CD4-positive, alpha-beta T cell (primary cell): ENCODE measurements around the gene LAMTOR4. TPM values are rescaled to one million over a fixed set of nuclear protein-coding genes. Genes with fewer than 3 reads are reported as not detected.

Experiments
- ATAC-seq: fragments of 200-7000 bp; cut with Tn5 transposase; one replicate; pipeline ENCODE4 v1.10.0; 2022; ENCODE audit warnings: mild to moderate bottlenecking; ENCODE audit not compliant: poor library complexity
- CTCF ChIA-PET: fragments of 350-600 bp; sonication (Branson Sonifier 250); formaldehyde crosslinking; loops from one replicate; lab custom pipeline; 2021; ENCODE audit warnings: antibody characterized with exemption, inconsistent platforms; lab: Charles Lee
- POLR2A ChIA-PET: fragments of 350-600 bp; sonication (Branson Sonifier 250); formaldehyde crosslinking; loops from one replicate; lab custom pipeline; 2021; ENCODE audit warnings: antibody characterized with exemption, inconsistent platforms; lab: Charles Lee
- DNase-seq, 14 experiments: peaks; one replicate each; pipeline ENCODE4 v3.0.0-alpha.2; 2013 to 2020; ENCODE audit warnings: mixed read lengths in 2 of 14
- H3K27ac ChIP-seq, 2 donors: one replicate each; pipeline versions ENCODE4 v1.5.1 to v1.7.0; 2013; ENCODE audit warnings: low read length in 2 of 2, low read depth in 1 of 2, mild to moderate bottlenecking in 1 of 2
- H3K27me3 ChIP-seq, 2 experiments: 1 replicate in 1 of 2; 2 replicates in 1 of 2; pipeline versions ENCODE4 v1.6.1 to v1.7.0; 2013; ENCODE audit warnings: low read length in 2 of 2, control low read depth in 1 of 2, mild to moderate bottlenecking in 1 of 2, moderate library complexity in 1 of 2; ENCODE audit not compliant: insufficient read depth in 2 of 2, control insufficient read depth in 1 of 2
- H3K36me3 ChIP-seq: one replicate; pipeline ENCODE4 v1.6.1; 2013; ENCODE audit warnings: low read length, control low read depth; ENCODE audit not compliant: insufficient read depth
- H3K4me1 ChIP-seq: one replicate; pipeline ENCODE4 v1.6.1; 2013; ENCODE audit warnings: low read length, control low read depth; ENCODE audit not compliant: insufficient read depth
- H3K4me3 ChIP-seq: one replicate; pipeline ENCODE4 v1.5.1; 2013; ENCODE audit warnings: mild to moderate bottlenecking, low read length, moderate library complexity
- H3K9me3 ChIP-seq, 2 experiments: 1 replicate in 1 of 2; 2 replicates in 1 of 2; pipeline versions ENCODE4 v1.6.1 to v1.7.0; 2013; ENCODE audit warnings: low read length in 2 of 2, mild to moderate bottlenecking in 2 of 2, control low read depth in 1 of 2, moderate library complexity in 1 of 2; ENCODE audit not compliant: control insufficient read depth in 1 of 2, insufficient read depth in 1 of 2
- H3K27ac Mint-ChIP-seq: one replicate; pipeline ENCODE4 v1.8.0; 2020; ENCODE audit warnings: mixed read lengths
- H3K27me3 Mint-ChIP-seq: one replicate; pipeline ENCODE4 v1.8.0; 2021; ENCODE audit warnings: mixed read lengths
- H3K36me3 Mint-ChIP-seq: one replicate; pipeline ENCODE4 v1.8.0; 2021; ENCODE audit warnings: low read depth, mixed read lengths
- H3K4me1 Mint-ChIP-seq: one replicate; pipeline ENCODE4 v1.8.0; 2021; ENCODE audit warnings: low read depth, mixed read lengths
- H3K4me3 Mint-ChIP-seq: one replicate; pipeline ENCODE4 v1.8.0; 2020; ENCODE audit warnings: mild to moderate bottlenecking, mixed read lengths
- H3K9me3 Mint-ChIP-seq: one replicate; pipeline ENCODE4 v1.8.0; 2020; ENCODE audit warnings: mixed read lengths
- intact Hi-C, 2 experiments: fragments of 100-400 bp; cut with DNase I in 1 of 2; cut with micrococcal nuclease in 1 of 2; formaldehyde crosslinking; loops; one replicate each; pipeline versions ENCODE4 v1.15.1 to v1.9.0; 2023 to 2025; cut with DNase I, micrococcal nuclease
- total RNA-seq, 174 experiments: library from RNA in 2 of 174; stranded (reverse) in 2 of 174; gene quantifications; one replicate each; pipeline ENCODE4 v1.2.3 and lab custom pipeline; 2021 to 2026
- TF ChIP-seq, protein P1 (sequence below): fragments of 200-600 bp; IDR thresholded peaks from one replicate; pipeline ENCODE4 v1.8.0; 2022; ENCODE audit warnings: antibody characterized with exemption, mild to moderate bottlenecking

LAMTOR4 gene
- total RNA-seq, 2 experiments from 2014 or later: 107 to 125 TPM

DNA sequence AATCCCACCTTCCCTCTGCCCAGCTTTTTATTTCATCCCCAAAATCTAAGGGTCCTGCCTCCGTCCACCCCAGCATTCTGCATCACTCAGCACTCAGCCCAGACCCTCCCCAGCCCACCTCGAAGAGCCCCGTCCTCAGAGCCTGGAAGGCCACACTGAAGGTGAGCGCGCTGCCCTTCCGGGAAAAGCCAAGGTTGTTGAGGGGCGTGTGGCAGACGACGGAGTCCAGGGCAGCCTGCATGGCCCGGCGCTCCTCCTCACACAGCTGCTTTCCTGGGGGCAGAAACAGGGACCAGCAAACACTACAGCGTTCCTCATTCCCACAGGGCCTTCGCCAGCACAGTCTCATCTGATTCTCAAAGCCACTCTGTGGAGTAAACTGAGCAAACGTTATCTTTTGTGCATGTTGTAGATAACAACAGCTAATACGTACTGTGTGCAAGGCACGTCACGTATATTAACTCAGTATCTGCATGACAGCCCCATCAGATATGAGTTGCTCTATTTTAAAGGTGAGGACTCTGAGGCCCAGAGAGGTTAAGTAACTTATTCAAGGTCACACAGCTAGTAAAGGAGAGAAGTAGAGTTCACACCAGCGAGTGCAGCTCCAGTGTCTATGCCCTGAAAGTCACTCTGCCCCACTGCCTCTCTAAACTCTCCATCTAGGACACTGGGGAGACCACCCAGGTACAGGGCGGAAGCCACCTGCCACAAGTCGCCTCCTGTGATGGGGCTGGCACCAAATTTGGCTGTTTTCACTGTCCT is 7.0 kb downstream of the LAMTOR4 start:
- Mint-ChIP-seq H3K4me3 (peak overlapping the region; percentile 63), H3K9me3 (no peaks in the 10 kb centered on the region), H3K36me3 (peaks cover 54% of the 10 kb centered on the region), H3K27me3 (no peaks in the 10 kb centered on the region), H3K27ac (peak overlapping the region; percentile 20), H3K4me1 (peaks cover 57% of the 10 kb centered on the region)
- H3K36me3 ChIP-seq: peaks cover 47% of the 10 kb centered on the region
- H3K27me3 ChIP-seq: no peaks in the 10 kb centered on the region
- no peak overlapping the region for H3K4me3 ChIP-seq
- H3K9me3 ChIP-seq: no peaks in the 10 kb centered on the region
- CTCF ChIA-PET: interaction anchor here (0.6 kb wide), 1 partner anchor 27 kb away, joined by 3 read pairs; no protein-coding TSS in a partner anchor
- TF ChIP-seq, protein P1, sequence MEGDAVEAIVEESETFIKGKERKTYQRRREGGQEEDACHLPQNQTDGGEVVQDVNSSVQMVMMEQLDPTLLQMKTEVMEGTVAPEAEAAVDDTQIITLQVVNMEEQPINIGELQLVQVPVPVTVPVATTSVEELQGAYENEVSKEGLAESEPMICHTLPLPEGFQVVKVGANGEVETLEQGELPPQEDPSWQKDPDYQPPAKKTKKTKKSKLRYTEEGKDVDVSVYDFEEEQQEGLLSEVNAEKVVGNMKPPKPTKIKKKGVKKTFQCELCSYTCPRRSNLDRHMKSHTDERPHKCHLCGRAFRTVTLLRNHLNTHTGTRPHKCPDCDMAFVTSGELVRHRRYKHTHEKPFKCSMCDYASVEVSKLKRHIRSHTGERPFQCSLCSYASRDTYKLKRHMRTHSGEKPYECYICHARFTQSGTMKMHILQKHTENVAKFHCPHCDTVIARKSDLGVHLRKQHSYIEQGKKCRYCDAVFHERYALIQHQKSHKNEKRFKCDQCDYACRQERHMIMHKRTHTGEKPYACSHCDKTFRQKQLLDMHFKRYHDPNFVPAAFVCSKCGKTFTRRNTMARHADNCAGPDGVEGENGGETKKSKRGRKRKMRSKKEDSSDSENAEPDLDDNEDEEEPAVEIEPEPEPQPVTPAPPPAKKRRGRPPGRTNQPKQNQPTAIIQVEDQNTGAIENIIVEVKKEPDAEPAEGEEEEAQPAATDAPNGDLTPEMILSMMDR: no peak
- POLR2A ChIA-PET: interaction anchor here (0.6 to 3.2 kb wide), 7 partner anchors 11 to 50 kb away, joined by 3 to 21 read pairs (median 4); partner anchors contain the start of genes GAL3ST4, GPC2, MBLAC1 and STAG3
- ATAC-seq: no peak
- H3K27ac ChIP-seq: no peak overlapping the region
- intact Hi-C loops: loop anchor here in 1 of 2 experiments (5.0 kb wide), 1 partner anchor 117 kb away; no protein-coding TSS in a partner anchor
- peaks cover 65% of the 10 kb centered on the region for H3K4me1 ChIP-seq
- DNase-seq: no peak

DNA sequence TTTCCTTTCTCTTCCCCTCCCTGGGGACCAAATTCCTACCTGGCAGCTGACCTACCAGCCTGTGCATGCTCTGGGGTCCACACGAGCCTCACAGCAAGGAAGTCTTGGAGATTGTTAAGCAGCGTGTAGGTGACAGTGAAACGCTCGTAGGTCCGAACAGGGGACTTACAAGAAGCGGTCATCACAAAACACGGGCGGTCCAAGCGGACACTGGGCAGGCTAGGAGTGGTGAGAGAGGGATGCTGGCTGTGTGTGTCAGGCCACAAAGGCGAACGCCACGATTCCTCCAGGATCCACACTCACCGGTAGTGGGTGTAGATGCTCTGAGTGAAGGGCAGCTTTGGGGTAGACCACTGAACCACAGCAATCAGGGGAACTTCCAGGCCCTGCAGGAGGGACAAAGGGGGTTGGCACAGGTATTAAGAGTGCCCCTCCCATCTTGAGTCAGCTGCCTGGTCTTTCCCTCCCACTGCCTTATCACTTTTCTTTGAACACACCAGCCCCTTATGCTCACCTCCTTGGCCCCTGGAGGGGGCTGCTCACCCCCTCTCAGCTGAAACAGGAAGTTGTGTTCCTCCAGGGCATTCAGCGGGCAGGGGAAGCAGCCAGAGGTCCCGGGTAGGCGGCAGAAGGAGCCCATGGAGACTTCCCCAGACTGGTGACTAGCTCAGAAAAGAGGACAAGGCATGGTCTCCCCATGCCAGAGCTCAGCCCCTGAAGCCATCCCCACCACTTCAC is 7.8 kb downstream of the LAMTOR4 start:
- Histone ChIP-seq H3K36me3 (peaks cover 47% of the 10 kb centered on the region), H3K4me1 (peaks cover 62% of the 10 kb centered on the region), H3K9me3 (no peaks in the 10 kb centered on the region), H3K4me3 (peak overlapping the region; percentile 71), H3K27me3 (no peaks in the 10 kb centered on the region), H3K27ac (peak overlapping the region; percentile 29 to 87)
- CTCF ChIA-PET: no interaction called here
- no peaks in the 10 kb centered on the region for H3K9me3 Mint-ChIP-seq
- DNase-seq: peak in 3 of 14 experiments; percentile 30 to 79 (median 63)
- no peaks in the 10 kb centered on the region for H3K27me3 Mint-ChIP-seq
- H3K36me3 Mint-ChIP-seq: peaks cover 53% of the 10 kb centered on the region
- POLR2A ChIA-PET: interaction anchor here (0.8 to 3.2 kb wide), 7 partner anchors 8 to 50 kb away, joined by 3 to 27 read pairs (median 6); partner anchors contain the start of genes GAL3ST4, GPC2, LAMTOR4 and STAG3
- peak overlapping the region; percentile 76 for H3K27ac Mint-ChIP-seq
- H3K4me3 Mint-ChIP-seq: peak overlapping the region; percentile 81
- ATAC-seq: peak; percentile 13
- H3K4me1 Mint-ChIP-seq: peaks cover 57% of the 10 kb centered on the region
- intact Hi-C loops: loop anchor here in 1 of 2 experiments (5.0 kb wide), 1 partner anchor 116 kb away; no protein-coding TSS in a partner anchor
- TF ChIP-seq, protein P1: no peak

DNA sequence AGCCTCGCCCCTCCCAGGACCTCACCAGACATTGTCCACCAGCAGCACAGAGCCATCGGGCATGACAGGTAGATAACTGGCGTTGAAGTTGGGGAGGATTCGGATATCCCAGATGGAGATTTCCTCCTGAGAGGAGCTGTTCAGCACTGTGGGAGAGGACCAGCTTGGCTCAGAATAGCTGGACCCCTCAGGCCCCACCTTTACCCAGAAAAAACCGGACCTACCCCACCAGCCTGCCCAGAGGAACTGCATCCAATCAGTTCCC is 8.3 kb downstream of the LAMTOR4 start:
- Mint-ChIP-seq H3K9me3 (no peaks in the 10 kb centered on the region), H3K36me3 (peaks cover 48% of the 10 kb centered on the region), H3K27ac (peak overlapping the region; percentile 76), H3K27me3 (no peaks in the 10 kb centered on the region), H3K4me1 (peaks cover 57% of the 10 kb centered on the region), H3K4me3 (peak overlapping the region; percentile 81)
- no peaks in the 10 kb centered on the region for H3K9me3 ChIP-seq
- intact Hi-C loops: loop anchor here in 1 of 2 experiments (5.0 kb wide), 1 partner anchor 115 kb away; no protein-coding TSS in a partner anchor
- H3K27ac ChIP-seq: peak overlapping the region; percentile 15 to 87
- no peaks in the 10 kb centered on the region for H3K27me3 ChIP-seq
- ChIA-PET POLR2A (interaction anchor here (0.6 to 3.2 kb wide), 8 partner anchors 9 to 691 kb away, joined by 3 to 27 read pairs (median 5); partner anchors contain the start of genes AGFG2, ATP5MF, GAL3ST4 and GPC2), CTCF (interaction anchor here (1.1 kb wide), 1 partner anchor 27 kb away, joined by 3 read pairs; no protein-coding TSS in a partner anchor)
- no peak for ATAC-seq
- TF ChIP-seq, protein P1: no peak
- no peak for DNase-seq
- H3K4me3 ChIP-seq: peak overlapping the region; percentile 71
- H3K4me1 ChIP-seq: peaks cover 61% of the 10 kb centered on the region
- H3K36me3 ChIP-seq: peaks cover 43% of the 10 kb centered on the region
